ENCODE results near the gene PCLAF.

DNA sequence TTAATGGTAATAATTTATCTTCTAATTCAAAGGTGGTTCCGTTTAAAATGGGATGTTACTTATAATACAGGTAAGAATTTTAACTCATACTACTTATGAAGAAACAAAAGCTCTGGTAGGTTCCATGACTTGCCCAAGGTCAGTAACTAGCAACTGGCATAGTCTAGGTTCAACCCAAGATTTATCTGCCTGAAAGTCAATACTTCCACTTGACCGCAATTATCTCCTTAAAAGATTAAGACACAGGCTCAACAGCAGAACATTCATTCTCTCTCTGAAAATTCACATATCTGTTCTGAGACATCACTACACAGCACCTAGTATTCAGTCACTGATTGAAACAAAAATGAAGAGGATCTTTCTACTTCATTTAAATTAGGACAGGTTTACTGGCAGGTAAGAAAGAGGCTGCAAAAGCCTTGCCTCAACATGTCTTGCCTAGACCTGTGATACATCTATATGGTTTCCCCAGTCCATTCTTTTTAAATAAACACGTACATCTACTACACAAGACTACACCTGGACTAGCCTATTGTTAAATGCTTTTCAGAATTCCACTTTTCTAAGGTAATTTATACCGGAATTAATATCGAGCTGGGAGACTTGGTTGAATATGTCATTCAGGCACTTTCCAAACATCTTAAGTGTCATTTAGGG, 26.4 kb downstream of the PCLAF start:
- TF ChIP-seq, protein P1, sequence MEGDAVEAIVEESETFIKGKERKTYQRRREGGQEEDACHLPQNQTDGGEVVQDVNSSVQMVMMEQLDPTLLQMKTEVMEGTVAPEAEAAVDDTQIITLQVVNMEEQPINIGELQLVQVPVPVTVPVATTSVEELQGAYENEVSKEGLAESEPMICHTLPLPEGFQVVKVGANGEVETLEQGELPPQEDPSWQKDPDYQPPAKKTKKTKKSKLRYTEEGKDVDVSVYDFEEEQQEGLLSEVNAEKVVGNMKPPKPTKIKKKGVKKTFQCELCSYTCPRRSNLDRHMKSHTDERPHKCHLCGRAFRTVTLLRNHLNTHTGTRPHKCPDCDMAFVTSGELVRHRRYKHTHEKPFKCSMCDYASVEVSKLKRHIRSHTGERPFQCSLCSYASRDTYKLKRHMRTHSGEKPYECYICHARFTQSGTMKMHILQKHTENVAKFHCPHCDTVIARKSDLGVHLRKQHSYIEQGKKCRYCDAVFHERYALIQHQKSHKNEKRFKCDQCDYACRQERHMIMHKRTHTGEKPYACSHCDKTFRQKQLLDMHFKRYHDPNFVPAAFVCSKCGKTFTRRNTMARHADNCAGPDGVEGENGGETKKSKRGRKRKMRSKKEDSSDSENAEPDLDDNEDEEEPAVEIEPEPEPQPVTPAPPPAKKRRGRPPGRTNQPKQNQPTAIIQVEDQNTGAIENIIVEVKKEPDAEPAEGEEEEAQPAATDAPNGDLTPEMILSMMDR (IDR thresholded peaks at IDR 0.05 in 8 of 11, conservative IDR thresholded peaks at IDR 0.05 in 3 of 11), result no peak
- no peak for TF ChIP-seq POLR2A (IDR thresholded peaks at IDR 0.05)
- no peak for TF ChIP-seq POLR2AphosphoS5 (IDR thresholded peaks at IDR 0.05)
